A549 (cell line): Measurements from ENCODE around the gene SERPINA10. TPM values are rescaled to one million over a fixed set of nuclear protein-coding genes. Genes with fewer than 3 reads are reported as not detected.

Experiments
- ATAC-seq, 2 experiments: fragments of 200-7000 bp in 1 of 2; fragments of >200 bp in 1 of 2; cut with Nextera tagmentation in 1 of 2; cut with Tn5 transposase in 1 of 2; 3 replicates each; pipeline versions ENCODE4 v1.8.0 to v1.9.1; 2018 to 2020; ENCODE audit warnings: mild to moderate bottlenecking in 1 of 2, moderate library complexity in 1 of 2
- CTCF ChIA-PET: fragments of 300-600 bp; sonication (Branson Sonifier 250); formaldehyde crosslinking; extraction: SDS; loops from one replicate; lab custom pipeline; 2021; ENCODE audit warnings: antibody characterized with exemption, inconsistent platforms; lab: Yijun Ruan, JAX
- POLR2A ChIA-PET: fragments of 350-600 bp; formaldehyde crosslinking; extraction: SDS; loops from one replicate; lab custom pipeline; 2021; ENCODE audit warnings: antibody characterized with exemption, inconsistent platforms; lab: Yijun Ruan, JAX
- DNase-seq, 2 experiments: peaks; one replicate each; pipeline versions ENCODE4 v3.0.0 to v3.0.0-alpha.2; 2011 to 2016; ENCODE audit warnings: low read depth in 1 of 2, low spot score in 1 of 2
- FAIRE-seq: peaks from 2 replicates; lab custom pipeline; 2011; peaks lifted over from hg19 to GRCh38; lab: Jason Lieb, UNC
- H3K27ac ChIP-seq, 2 experiments: fragments of >200 bp; sonication (Bioruptor Twin); formaldehyde crosslinking; 3 replicates each; pipeline ENCODE4 v1.5.1; 2016 to 2017
- H3K4me1 ChIP-seq: fragments of >200 bp; sonication (Bioruptor Twin); formaldehyde crosslinking; 3 replicates; pipeline ENCODE4 v1.6.1; 2016
- H3K4me2 ChIP-seq: fragments of >200 bp; sonication (Bioruptor Twin); formaldehyde crosslinking; 3 replicates; pipeline ENCODE4 v1.6.1; 2016
- H3K4me3 ChIP-seq: fragments of >200 bp; sonication (Bioruptor Twin); formaldehyde crosslinking; 3 replicates; pipeline ENCODE4 v1.5.1; 2016
- H3K9me3 ChIP-seq: fragments of >200 bp; sonication (Bioruptor Twin); formaldehyde crosslinking; 3 replicates; pipeline ENCODE4 v1.6.1; 2016
- BHLHE40 ChIP-seq: IDR thresholded peaks from 2 replicates; pipeline ENCODE4 v1.6.1; 2012; ENCODE audit warnings: low read depth, low read length, inconsistent platforms
- CBX2 ChIP-seq: fragments of 200-600 bp; sonication (generic); IDR thresholded peaks from 2 replicates; pipeline ENCODE4 v1.6.1; 2016; ENCODE audit warnings: low read depth, mild to moderate bottlenecking, borderline replicate concordance
- CEBPB ChIP-seq, 2 experiments: fragments of >200 bp in 1 of 2; sonication (Bioruptor Twin) in 1 of 2; formaldehyde crosslinking in 1 of 2; IDR thresholded peaks; 2 replicates each; pipeline ENCODE4 v1.6.1; 2012 to 2016
- CHD2 ChIP-seq: fragments of 150-350 bp; IDR thresholded peaks from 2 replicates; pipeline ENCODE4 v1.6.1; 2014; ENCODE audit warnings: low read length; ENCODE audit not compliant: partially characterized antibody
- EHF ChIP-seq: fragments of 250-450 bp; sonication (Bioruptor Pico); IDR thresholded peaks from 2 replicates; pipeline ENCODE4 v1.5.0; 2020; ENCODE audit warnings: mild to moderate bottlenecking
- GATA3 ChIP-seq: IDR thresholded peaks from 2 replicates; pipeline ENCODE4 v1.6.1; 2012; ENCODE audit warnings: borderline replicate concordance
- HDAC2 ChIP-seq: fragments of 200-600 bp; sonication (generic); IDR thresholded peaks from 2 replicates; pipeline ENCODE4 v1.6.1; 2016
- HOXB13 ChIP-seq: fragments of 250-450 bp; sonication (Bioruptor Pico); IDR thresholded peaks from 2 replicates; pipeline ENCODE4 v1.5.0; 2020; ENCODE audit warnings: low read depth, mild to moderate bottlenecking, moderate library complexity
- HOXB5 ChIP-seq: fragments of 250-450 bp; sonication (Bioruptor Pico); IDR thresholded peaks from 2 replicates; pipeline ENCODE4 v1.5.0; 2020; ENCODE audit warnings: mild to moderate bottlenecking, moderate library complexity
- JUN ChIP-seq, 2 experiments: fragments of >200 bp; sonication (Bioruptor Twin); formaldehyde crosslinking; IDR thresholded peaks; 2 replicates in 1 of 2; 3 replicates in 1 of 2; pipeline ENCODE4 v1.6.1; 2016 to 2017
- KDM1A ChIP-seq: fragments of 200-600 bp; sonication (generic); IDR thresholded peaks from 2 replicates; pipeline ENCODE4 v1.6.1; 2016; ENCODE audit warnings: low read depth, mild to moderate bottlenecking
- MAFK ChIP-seq: fragments of 450-650 bp; IDR thresholded peaks from 2 replicates; pipeline ENCODE4 v1.6.1; 2014; ENCODE audit not compliant: partially characterized antibody
- MAZ ChIP-seq: fragments of 150-350 bp; IDR thresholded peaks from 2 replicates; pipeline ENCODE4 v1.6.1; 2014; ENCODE audit warnings: antibody characterized with exemption, low read depth, low read length, borderline replicate concordance
- NPAS2 ChIP-seq: fragments of 250-450 bp; sonication (Bioruptor Pico); IDR thresholded peaks from 2 replicates; pipeline ENCODE4 v1.8.0; 2022; ENCODE audit warnings: mild to moderate bottlenecking, moderate library complexity, borderline replicate concordance
- PHF8 ChIP-seq: fragments of 200-600 bp; sonication (generic); IDR thresholded peaks from 2 replicates; pipeline ENCODE4 v1.6.1; 2016; ENCODE audit warnings: low read depth, mild to moderate bottlenecking, antibody characterized with exemption, moderate library complexity, borderline replicate concordance
- RFX5 ChIP-seq: fragments of 450-650 bp; IDR thresholded peaks from 2 replicates; pipeline ENCODE4 v1.7.1; 2014; ENCODE audit warnings: antibody characterized with exemption, mild to moderate bottlenecking, moderate library complexity
- SMC3 ChIP-seq: fragments of >200 bp; sonication (Bioruptor Twin); formaldehyde crosslinking; IDR thresholded peaks from 3 replicates; pipeline ENCODE4 v1.6.1; 2018; ENCODE audit warnings: inconsistent platforms
- TP53 ChIP-seq: fragments of 250-450 bp; sonication (Bioruptor Pico); IDR thresholded peaks from 2 replicates; pipeline ENCODE4 v1.5.0; 2021; ENCODE audit warnings: mild to moderate bottlenecking, moderate library complexity
- ZC3H11A ChIP-seq: fragments of 450-650 bp; IDR thresholded peaks from 2 replicates; pipeline ENCODE4 v1.6.1; 2014; ENCODE audit warnings: antibody characterized with exemption, mild to moderate bottlenecking
- ZNF302 ChIP-seq: fragments of 250-450 bp; sonication (Bioruptor Pico); IDR thresholded peaks from 2 replicates; pipeline ENCODE4 v1.9.0; 2021; ENCODE audit warnings: inconsistent platforms, mild to moderate bottlenecking, moderate library complexity
- WGBS: methylation state at CpG from one replicate; pipeline ENCODE4 v1.1.6; 2017; ENCODE audit errors: missing lambda C conversion rate; 5-methylcytosine and 5-hydroxymethylcytosine counted together
- polyA plus RNA-seq, 4 experiments: library from polyadenylated mRNA; depleted of rRNA in 3 of 4; stranded (reverse); fragments of >200 nt; fragmentation: RNase III in 1 of 4; extraction: RNeasy Plus Mini Kit Qiagen cat#74134 plus additional on column Dnase treatment in 1 of 4; gene quantifications; 2 replicates in 3 of 4; 3 replicates in 1 of 4; pipeline ENCODE4 v1.2.3, GENCODE V29; 2011 to 2017
- TF ChIP-seq, protein P1 (sequence below): fragments of 450-650 bp; IDR thresholded peaks from 2 replicates; pipeline ENCODE4 v1.6.1; 2014; ENCODE audit warnings: antibody characterized with exemption
- TF ChIP-seq, protein P2 (sequence below): fragments of 250-450 bp; sonication (Bioruptor Pico); IDR thresholded peaks from 2 replicates; pipeline ENCODE4 v1.5.0; 2021; ENCODE audit warnings: mild to moderate bottlenecking, moderate library complexity, borderline replicate concordance

Gene SERPINA10
- polyA plus RNA-seq, 2 of the 4 experiments (the other 2 are of a cell fraction), result 0.03 to 0.04 TPM

DNA sequence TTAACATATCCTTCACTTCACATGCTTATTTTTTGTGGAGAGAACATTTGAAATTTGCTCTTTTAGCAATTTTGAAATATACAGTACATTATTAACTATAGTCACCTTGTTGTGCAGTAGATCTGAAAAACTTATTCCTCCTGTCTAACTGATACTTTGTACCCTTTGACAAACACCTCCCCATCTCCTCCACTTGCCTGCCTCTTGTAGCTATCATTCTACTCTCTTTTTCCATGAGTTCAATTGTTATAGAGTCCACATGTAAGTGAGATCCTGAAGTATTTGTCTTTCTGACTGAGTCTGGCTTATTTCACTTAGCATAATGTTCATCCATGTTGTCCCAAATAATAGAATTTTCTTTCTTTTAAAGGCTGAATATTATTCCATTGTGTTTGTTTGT, 39.5 kb upstream of the SERPINA10 start (continued):
- no peak for TF ChIP-seq KDM1A
- TF ChIP-seq ZNF302 (CRISPR knock-in tag), result no peak
- no peak for TF ChIP-seq CHD2

DNA sequence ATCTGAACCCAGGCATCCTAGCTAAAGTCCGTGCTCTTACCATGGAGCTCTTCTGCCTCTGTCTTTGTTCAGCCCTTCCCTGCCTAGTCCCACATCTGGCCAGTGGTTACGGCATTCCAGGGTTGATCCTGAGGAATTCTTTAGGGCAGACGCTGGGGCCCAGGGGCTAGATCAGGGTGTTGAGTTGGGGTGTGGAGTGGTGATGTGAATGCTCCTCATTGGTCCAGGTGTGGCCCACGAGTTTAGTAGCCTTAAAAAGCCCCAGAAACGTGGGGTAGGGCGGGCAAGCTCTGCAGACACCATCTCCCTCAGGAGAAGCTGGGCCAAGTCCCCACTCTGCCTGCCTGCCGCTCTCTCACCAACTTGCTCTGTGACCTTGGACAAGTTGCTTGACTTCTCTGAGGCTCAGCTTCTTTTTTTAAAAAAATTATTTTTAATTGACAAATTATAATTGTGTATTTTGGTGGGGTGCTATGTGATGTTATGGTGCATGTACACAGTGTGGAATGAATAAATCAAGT, 39.1 kb upstream of the SERPINA10 start:
- ChIA-PET CTCF (interaction anchor here (1.5 kb wide), 1 partner anchor 11 kb away, joined by 4 read pairs; no protein-coding TSS in a partner anchor), POLR2A (no interaction called here)
- Histone ChIP-seq H3K4me1 (no peaks in the 10 kb centered on the region), H3K9me3 (no peaks in the 10 kb centered on the region), H3K27ac (no peak overlapping the region), H3K4me3 (no peak overlapping the region), H3K4me2 (no peak overlapping the region)
- FAIRE-seq (no peak), DNase-seq (no peak), ATAC-seq (no peak)
- WGBS, result 41% methylated on average over 7 of the region's 7 CpGs
- no peak for TF ChIP-seq RFX5
- TF ChIP-seq PHF8, result no peak
- TF ChIP-seq HOXB13 (CRISPR knock-in tag), result no peak
- no peak for TF ChIP-seq JUN (IDR thresholded peaks at IDR 0.05)
- TF ChIP-seq EHF (CRISPR knock-in tag), result no peak
- TF ChIP-seq SMC3, result no peak
- TF ChIP-seq CEBPB (IDR thresholded peaks at IDR 0.05), result no peak
- TF ChIP-seq, protein P1, sequence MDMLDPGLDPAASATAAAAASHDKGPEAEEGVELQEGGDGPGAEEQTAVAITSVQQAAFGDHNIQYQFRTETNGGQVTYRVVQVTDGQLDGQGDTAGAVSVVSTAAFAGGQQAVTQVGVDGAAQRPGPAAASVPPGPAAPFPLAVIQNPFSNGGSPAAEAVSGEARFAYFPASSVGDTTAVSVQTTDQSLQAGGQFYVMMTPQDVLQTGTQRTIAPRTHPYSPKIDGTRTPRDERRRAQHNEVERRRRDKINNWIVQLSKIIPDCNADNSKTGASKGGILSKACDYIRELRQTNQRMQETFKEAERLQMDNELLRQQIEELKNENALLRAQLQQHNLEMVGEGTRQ, result no peak
- TF ChIP-seq MAFK, result no peak
- no peak for TF ChIP-seq HDAC2
- TF ChIP-seq, protein P2, sequence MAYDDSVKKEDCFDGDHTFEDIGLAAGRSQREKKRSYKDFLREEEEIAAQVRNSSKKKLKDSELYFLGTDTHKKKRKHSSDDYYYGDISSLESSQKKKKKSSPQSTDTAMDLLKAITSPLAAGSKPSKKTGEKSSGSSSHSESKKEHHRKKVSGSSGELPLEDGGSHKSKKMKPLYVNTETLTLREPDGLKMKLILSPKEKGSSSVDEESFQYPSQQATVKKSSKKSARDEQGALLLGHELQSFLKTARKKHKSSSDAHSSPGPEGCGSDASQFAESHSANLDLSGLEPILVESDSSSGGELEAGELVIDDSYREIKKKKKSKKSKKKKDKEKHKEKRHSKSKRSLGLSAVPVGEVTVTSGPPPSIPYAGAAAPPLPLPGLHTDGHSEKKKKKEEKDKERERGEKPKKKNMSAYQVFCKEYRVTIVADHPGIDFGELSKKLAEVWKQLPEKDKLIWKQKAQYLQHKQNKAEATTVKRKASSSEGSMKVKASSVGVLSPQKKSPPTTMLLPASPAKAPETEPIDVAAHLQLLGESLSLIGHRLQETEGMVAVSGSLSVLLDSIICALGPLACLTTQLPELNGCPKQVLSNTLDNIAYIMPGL (CRISPR knock-in tag), result no peak
- no peak for TF ChIP-seq NPAS2 (CRISPR knock-in tag)
- no peak for TF ChIP-seq ZC3H11A
- no peak for TF ChIP-seq BHLHE40
- TF ChIP-seq TP53 (CRISPR knock-in tag), result no peak

DNA sequence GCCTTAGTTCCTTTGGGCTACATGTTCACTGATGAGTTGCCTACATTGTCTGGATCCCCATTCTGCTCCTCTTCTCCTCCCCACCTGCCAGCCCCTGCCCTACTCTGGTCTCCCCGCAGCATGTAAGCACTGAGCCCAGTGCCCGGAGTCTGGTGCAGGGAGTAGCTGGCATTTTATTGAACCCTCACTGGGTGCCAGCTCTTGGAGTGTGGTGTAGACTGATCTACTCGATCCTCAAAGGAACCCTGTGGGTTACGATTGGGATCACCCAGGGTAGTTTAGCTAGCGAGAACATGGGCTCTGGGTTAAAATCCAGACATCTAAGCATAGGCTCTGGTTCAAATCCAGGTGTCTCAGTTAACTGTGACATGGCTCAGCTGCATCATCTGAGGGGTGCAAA, 38.4 kb upstream of the SERPINA10 start:
- Histone ChIP-seq H3K27ac (no peak overlapping the region), H3K4me3 (no peak overlapping the region), H3K4me2 (no peak overlapping the region), H3K9me3 (no peaks in the 10 kb centered on the region), H3K4me1 (no peaks in the 10 kb centered on the region)
- no peak for FAIRE-seq
- POLR2A ChIA-PET, result no interaction called here
- no peak for TF ChIP-seq HDAC2
- no peak for TF ChIP-seq GATA3
- TF ChIP-seq CHD2, result no peak
- DNase-seq, result no peak
- CTCF ChIA-PET, result interaction anchor here (1.2 to 1.5 kb wide), 2 partner anchors 10 to 358 kb away, joined by 3 to 4 read pairs; no protein-coding TSS in a partner anchor
- WGBS, result 47% methylated on average over 5 of the region's 5 CpGs
- no peak; a peak in 1 of 6 replicates for ATAC-seq

DNA sequence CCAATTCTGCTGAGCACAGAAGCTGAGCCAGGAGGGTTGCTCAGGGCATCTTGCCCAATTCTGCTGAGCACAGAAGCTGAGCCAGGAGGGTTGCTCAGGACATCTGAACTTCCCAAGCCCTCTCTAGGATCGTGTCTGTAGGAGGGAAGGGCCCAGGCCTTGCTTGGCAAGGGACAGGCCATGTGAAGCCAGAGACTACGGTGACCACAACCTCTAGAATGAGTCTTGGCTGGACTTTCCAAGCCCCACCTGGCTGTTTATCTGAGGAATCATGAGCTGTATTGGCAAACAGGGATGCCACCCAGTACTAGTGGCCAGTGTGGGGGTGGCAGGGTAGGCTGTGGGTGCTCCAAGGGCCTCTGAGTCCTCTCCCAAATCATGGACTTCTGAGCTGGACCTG, 37.8 kb upstream of the SERPINA10 start:
- CTCF ChIA-PET, result interaction anchor here (1.2 to 1.5 kb wide), 2 partner anchors 9 to 358 kb away, joined by 3 to 4 read pairs; no protein-coding TSS in a partner anchor
- no peak for DNase-seq
- POLR2A ChIA-PET, result no interaction called here
- Histone ChIP-seq H3K4me2 (no peak overlapping the region), H3K4me3 (no peak overlapping the region), H3K9me3 (no peaks in the 10 kb centered on the region), H3K27ac (no peak overlapping the region)
- ATAC-seq, result no peak
- TF ChIP-seq CBX2, result no peak
- TF ChIP-seq GATA3, result no peak
- no peak for TF ChIP-seq HOXB5 (CRISPR knock-in tag)
- TF ChIP-seq MAZ, result no peak
- TF ChIP-seq KDM1A, result no peak
- TF ChIP-seq, all 56 proteins: peak for 0
- no peak for FAIRE-seq
- H3K4me1 ChIP-seq, result no peaks in the 10 kb centered on the region
- no CpG with 5 or more reads among the region's 2 CpGs for WGBS
